ENCODE data around the gene PALMD.

PALMD gene

DNA sequence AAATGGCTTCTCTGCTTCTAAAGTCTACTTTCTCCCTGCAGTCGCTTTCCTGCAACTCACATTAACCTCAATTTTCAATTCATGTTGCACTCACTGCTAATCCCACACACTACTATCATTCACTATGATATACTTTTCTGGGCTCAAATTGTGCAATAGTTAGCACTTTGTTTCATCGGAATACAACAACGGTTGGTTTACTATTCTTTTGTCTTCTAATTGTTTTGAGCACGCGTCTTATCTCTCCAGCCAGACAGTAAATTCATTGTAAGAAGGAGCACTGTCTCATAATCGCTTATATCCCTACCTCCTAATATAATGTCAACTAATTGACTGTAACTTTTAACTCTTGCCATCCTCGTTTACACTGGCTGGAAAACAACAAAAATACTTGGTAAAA lies 3.9 kb upstream of the PALMD start:
- H3K4me3 ChIP-seq (ENCODE audit: low read depth, low read length): no peak overlapping the region
- TF ChIP-seq, protein P1, sequence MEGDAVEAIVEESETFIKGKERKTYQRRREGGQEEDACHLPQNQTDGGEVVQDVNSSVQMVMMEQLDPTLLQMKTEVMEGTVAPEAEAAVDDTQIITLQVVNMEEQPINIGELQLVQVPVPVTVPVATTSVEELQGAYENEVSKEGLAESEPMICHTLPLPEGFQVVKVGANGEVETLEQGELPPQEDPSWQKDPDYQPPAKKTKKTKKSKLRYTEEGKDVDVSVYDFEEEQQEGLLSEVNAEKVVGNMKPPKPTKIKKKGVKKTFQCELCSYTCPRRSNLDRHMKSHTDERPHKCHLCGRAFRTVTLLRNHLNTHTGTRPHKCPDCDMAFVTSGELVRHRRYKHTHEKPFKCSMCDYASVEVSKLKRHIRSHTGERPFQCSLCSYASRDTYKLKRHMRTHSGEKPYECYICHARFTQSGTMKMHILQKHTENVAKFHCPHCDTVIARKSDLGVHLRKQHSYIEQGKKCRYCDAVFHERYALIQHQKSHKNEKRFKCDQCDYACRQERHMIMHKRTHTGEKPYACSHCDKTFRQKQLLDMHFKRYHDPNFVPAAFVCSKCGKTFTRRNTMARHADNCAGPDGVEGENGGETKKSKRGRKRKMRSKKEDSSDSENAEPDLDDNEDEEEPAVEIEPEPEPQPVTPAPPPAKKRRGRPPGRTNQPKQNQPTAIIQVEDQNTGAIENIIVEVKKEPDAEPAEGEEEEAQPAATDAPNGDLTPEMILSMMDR (IDR thresholded peaks at IDR 0.05; ENCODE audit: low read depth, low read length): no peak

DNA sequence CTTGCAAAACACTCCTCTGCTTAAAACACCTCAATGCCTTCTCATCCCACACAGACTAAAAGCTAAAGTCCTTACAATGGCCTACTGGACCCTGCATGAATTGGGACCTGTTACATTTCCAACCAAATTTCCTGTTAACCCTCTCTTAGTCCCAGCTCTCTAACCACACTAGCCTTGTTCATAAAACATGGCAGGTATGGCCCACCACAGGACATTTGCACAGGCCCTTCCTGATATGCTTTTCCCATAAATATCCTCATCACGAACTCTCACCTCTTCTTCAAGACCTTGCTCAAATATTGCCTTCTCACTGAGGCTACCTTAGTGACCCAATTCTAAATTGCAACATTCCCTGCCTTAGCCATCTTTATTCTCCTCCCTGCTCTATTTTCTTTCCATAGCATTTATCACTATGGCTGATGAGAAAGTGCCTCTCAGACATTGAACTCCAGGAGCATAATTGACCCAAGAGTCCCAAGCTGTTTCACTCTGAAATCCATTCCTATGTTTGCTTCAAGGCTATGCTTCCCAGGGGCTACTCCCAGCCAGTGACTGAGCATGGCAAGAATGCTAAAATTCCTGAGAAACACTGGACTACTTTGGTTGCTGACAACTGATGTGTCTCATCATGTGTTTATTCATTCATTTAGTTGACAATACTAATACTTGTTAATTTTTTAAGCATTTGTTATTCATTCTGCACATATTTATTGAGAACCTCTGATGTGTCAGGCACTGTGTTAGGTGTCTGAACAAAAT lies 2.7 kb upstream of the PALMD start:
- TF ChIP-seq, protein P1 (IDR thresholded peaks at IDR 0.05; ENCODE audit: low read depth, low read length): no peak
- H3K4me3 ChIP-seq (ENCODE audit: low read depth, low read length): no peak overlapping the region

DNA sequence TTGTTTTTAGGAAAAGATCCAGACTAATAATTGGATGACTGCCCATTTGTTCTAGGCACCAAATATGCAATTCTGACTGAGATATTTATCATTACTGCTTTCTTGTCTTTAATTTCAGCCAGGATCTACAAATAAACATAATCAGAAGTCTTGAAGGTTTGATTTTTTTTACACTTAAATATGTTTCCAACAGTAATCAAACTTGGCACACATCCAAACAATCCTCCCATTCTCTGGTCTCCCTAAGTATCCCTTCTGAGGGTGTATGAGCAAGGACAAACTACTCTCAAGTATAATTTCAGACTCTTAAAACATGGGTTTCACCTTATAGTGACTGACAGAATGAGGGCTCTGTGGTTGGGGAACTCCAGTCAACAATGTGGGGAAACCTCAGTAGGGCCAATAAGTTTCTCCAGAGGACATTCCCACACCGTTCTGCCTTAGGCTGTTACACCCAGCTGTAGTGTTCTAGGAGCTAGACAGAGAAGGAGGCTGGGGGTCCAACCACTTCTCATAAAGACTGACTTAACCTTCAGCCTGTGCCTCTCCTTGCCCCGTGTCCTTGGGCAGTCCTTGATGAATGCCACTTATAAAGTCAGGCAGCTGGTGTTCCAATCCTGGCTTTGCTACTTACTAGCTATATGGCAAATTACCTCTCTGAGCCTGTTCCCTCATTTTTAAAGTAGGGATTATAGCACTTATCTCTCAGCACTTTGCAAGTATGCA lies 1.5 kb upstream of the PALMD start:
- TF ChIP-seq, protein P1 (IDR thresholded peaks at IDR 0.05; ENCODE audit: low read depth, low read length): no peak
- no peak overlapping the region for H3K4me3 ChIP-seq (ENCODE audit: low read depth, low read length)

DNA sequence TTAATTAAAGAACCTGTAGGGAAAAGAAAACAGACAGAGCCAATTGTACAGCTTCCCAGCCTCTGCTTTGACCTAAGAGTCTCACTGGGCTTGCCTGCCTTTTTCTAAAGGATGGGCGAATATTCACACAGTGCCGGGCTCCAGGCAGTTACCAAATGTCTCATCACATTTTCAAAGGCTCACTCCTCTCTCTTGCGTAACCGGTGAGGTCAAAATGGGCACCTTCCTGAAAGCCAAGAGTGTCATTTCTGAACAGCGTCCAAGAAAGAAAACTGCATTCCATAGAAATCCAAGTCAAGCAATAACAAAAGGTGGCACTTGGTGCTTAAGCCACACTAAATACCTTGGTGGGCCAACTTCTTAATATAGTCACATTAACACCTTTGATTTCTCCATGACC lies 710 bp upstream of the PALMD start:
- TF ChIP-seq, protein P1 (IDR thresholded peaks at IDR 0.05; ENCODE audit: low read depth, low read length): no peak
- H3K4me3 ChIP-seq (ENCODE audit: low read depth, low read length): no peak overlapping the region

DNA sequence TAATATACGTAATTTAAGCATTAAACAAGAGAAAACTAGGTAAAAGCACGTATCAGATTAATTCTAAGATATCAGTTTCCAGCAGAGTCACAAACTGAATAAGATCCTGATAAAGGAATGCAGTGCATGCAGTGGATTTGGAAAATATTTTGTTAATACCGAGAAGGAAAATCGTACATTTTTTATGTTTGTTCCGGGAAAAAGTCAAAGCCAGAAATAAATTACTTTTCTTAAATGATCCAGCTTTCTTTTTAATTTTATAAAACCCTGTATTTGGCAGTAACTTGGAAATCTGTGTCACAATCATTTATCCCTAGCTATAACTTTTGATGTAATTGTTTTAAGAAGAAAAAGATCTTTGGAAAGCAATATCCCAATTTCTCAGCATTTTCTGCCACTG lies 955 bp downstream of the PALMD start:
- TF ChIP-seq, protein P1 (IDR thresholded peaks at IDR 0.05; ENCODE audit: low read depth, low read length): no peak
- H3K4me3 ChIP-seq (ENCODE audit: low read depth, low read length): no peak overlapping the region

DNA sequence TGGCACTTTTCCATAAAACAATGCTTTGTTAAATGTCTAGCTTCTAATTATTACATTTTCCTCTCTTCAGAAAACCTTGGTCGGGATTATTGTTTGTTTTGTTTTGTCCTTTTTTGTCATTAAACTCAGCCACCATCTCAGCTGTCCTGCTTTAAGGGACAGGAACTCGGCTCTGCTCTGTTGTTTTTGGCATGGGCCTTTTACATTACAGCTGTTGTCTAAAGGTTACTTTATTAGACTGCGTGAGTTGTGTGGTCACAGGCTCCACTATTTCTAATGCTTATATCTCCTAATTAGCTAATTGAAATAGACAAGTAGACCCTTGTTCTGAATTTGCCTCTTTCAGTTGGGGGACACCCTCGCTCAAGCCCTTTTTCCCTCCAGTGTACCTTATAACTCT lies 1.6 kb downstream of the PALMD start:
- no peak overlapping the region for H3K4me3 ChIP-seq (ENCODE audit: low read depth, low read length)
- TF ChIP-seq, protein P1 (IDR thresholded peaks at IDR 0.05; ENCODE audit: low read depth, low read length): no peak

DNA sequence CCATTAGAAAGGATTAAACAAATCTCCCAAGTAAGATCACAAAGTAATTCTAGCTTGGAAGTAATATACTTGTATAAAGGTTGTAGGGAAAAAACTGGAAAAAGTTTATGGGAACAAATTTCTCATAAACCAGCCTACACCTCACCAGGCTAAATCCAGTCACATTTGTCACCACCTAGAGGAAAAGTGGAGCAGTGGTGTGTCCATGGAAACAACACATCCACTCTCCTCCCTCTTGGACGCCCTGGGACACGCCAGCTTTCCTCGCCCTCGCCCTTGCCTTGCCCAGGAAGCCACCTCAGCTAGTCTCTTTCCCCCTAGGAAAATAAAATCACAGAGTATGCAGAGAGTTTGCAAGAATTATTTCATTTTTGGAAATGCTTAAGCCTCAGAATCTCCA lies 2.2 kb downstream of the PALMD start:
- no peak overlapping the region for H3K4me3 ChIP-seq (ENCODE audit: low read depth, low read length)
- TF ChIP-seq, protein P1 (IDR thresholded peaks at IDR 0.05; ENCODE audit: low read depth, low read length): 0 out of 2 replicates have a peak, but pooled peaks have one; percentile 8
